SIG-M5 treated with dmso at 0.1 percent for 504 hours (cell line): ENCODE data around the gene RGS8.
"Not testable (repeated sequence)": the region's sequence is repeated elsewhere in the genome, so short reads cannot be mapped to it uniquely, and the experiment has no call there.

Experiments
- DNase-seq: peaks from one replicate; lab custom pipeline; 2025; ENCODE audit not compliant: unreplicated experiment; lab: John Stamatoyannopoulos, UW

RGS8 gene

GRCh38 chr1:182702826-182703524 lies 18.6 kb upstream of the RGS8 start:
- no peak for DNase-seq

GRCh38 chr1:182700351-182700709 lies 15.9 kb upstream of the RGS8 start:
- no peak for DNase-seq

- no peak for DNase-seq
These were observed 15.3 kb upstream of the RGS8 start for GRCh38 chr1:182699393-182700350.

- no peak for DNase-seq
These were observed 14.6 kb upstream of the RGS8 start for GRCh38 chr1:182698971-182699370.

GRCh38 chr1:182693139-182693538 lies 8.8 kb upstream of the RGS8 start:
- DNase-seq = not testable (repeated sequence)

GRCh38 chr1:182690886-182691443 lies 6.6 kb upstream of the RGS8 start:
- no peak for DNase-seq

GRCh38 chr1:182688436-182689205 lies 4.2 kb upstream of the RGS8 start:
- DNase-seq = peak; percentile 57

- no peak for DNase-seq
These were observed 3.0 kb upstream of the RGS8 start for GRCh38 chr1:182687361-182687760.

- DNase-seq = no peak
These were observed 2.1 kb upstream of the RGS8 start for GRCh38 chr1:182686446-182686845.

GRCh38 chr1:182685215-182685614 lies 828 bp upstream of the RGS8 start:
- no peak for DNase-seq

- DNase-seq = no peak
These were observed 1.4 kb downstream of the RGS8 start for GRCh38 chr1:182682898-182683501.

- DNase-seq = no peak
These were observed 2.0 kb downstream of the RGS8 start for GRCh38 chr1:182682406-182682805.

- DNase-seq = no peak
These were observed 2.8 kb downstream of the RGS8 start for GRCh38 chr1:182681568-182681912.

GRCh38 chr1:182680901-182681567 lies 3.4 kb downstream of the RGS8 start:
- DNase-seq = peak; percentile 4

GRCh38 chr1:182680408-182680807 lies 4.0 kb downstream of the RGS8 start:
- no peak for DNase-seq

- DNase-seq = no peak
These were observed 4.7 kb downstream of the RGS8 start for GRCh38 chr1:182679684-182680083.

- DNase-seq = peak; percentile 24
These were observed 6.8 kb downstream of the RGS8 start for GRCh38 chr1:182677397-182678098.

- DNase-seq = no peak
These were observed 8.1 kb downstream of the RGS8 start for GRCh38 chr1:182676274-182676673.

- DNase-seq = no peak
These were observed 9.8 kb downstream of the RGS8 start for GRCh38 chr1:182674346-182675246.
